Parathyroid adenoma (tissue), 2 donors: ENCODE results near the gene OGA.

Experiments used
- H2AFZ ChIP-seq: fragments of 300-600 bp; sonication (generic); one replicate; pipeline ENCODE4 v1.7.0; 2017; ENCODE audit warnings: antibody characterized with exemption, mild to moderate bottlenecking
- H3K27ac ChIP-seq: fragments of 300-600 bp; sonication (generic); one replicate; pipeline ENCODE4 v1.7.0; 2017
- H3K27me3 ChIP-seq: fragments of 300-600 bp; sonication (generic); one replicate; pipeline ENCODE4 v1.7.0; 2017; ENCODE audit warnings: low read length; ENCODE audit not compliant: control insufficient read depth, insufficient read depth
- H3K36me3 ChIP-seq: fragments of 300-600 bp; sonication (generic); one replicate; pipeline ENCODE4 v1.7.0; 2017; ENCODE audit warnings: low read length; ENCODE audit not compliant: control insufficient read depth, insufficient read depth
- H3K4me1 ChIP-seq: fragments of 300-600 bp; sonication (generic); one replicate; pipeline ENCODE4 v1.7.0; 2017; ENCODE audit warnings: control low read depth
- H3K4me2 ChIP-seq: fragments of 300-600 bp; sonication (generic); one replicate; pipeline ENCODE4 v1.7.0; 2017; ENCODE audit warnings: low read length
- H3K4me3 ChIP-seq: fragments of 300-600 bp; sonication (generic); one replicate; pipeline ENCODE4 v1.7.0; 2017; ENCODE audit warnings: low read depth, low read length
- H3K79me2 ChIP-seq: fragments of 300-600 bp; sonication (generic); one replicate; pipeline ENCODE4 v1.7.0; 2017; ENCODE audit warnings: control low read depth
- H3K9ac ChIP-seq: fragments of 300-600 bp; sonication (generic); one replicate; pipeline ENCODE4 v1.7.0; 2017; ENCODE audit warnings: mild to moderate bottlenecking
- H3K9me3 ChIP-seq: fragments of 300-600 bp; sonication (generic); one replicate; pipeline ENCODE4 v1.7.0; 2017; ENCODE audit warnings: low read length; ENCODE audit not compliant: control insufficient read depth
- TF ChIP-seq, protein P1 (sequence below): fragments of 300-600 bp; sonication (generic); IDR thresholded peaks from one replicate; pipeline ENCODE4 v1.7.0; 2017; ENCODE audit warnings: antibody characterized with exemption, mild to moderate bottlenecking
- donor health status: primary hyperparathyroidism.

Gene OGA

DNA sequence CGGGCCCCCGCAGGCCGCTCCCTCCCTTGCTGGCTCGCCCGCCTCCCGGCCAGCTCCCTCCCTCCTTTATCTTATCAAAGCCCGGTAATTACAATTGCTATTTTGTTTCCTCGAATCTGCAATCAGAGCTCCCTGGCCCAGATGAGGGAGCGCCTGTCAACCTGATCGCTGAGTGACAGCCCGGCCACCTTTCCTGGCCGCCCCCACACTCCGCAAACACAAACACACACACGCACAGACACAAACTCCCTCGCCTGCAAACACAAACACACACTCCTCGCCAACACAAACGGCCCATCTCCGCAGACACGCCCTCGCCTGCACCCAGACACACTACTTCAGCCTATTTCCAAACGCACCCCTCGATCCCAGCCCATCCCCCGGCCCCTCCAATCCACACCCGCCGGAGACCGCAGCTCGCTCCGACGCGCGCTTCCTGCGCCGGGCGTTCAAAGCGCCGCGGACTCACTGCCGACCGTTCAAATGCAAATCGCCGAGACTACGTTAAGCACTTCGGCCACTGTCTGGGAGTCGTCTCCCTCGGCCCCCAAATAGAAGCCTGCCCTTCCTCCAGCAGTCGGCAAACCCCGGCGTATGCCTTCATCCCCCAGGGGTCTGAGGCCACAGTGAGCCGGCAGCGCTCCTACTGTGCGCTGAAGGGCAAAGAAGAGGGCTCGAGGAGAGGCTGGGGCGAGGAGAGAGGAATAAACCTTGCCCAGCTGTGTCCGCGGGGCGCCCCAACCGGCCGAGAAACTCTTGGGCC is 39.3 kb downstream of the OGA start:
- H3K79me2 ChIP-seq, result no peaks in the 10 kb centered on the region
- H3K4me2 ChIP-seq, result peak overlapping the region; percentile 61
- no peak overlapping the region for H3K9ac ChIP-seq
- peak overlapping the region; percentile 23 for H2AFZ ChIP-seq
- peaks cover 32% of the 10 kb centered on the region for H3K4me1 ChIP-seq
- H3K4me3 ChIP-seq, result peak overlapping the region; percentile 48
- no peaks in the 10 kb centered on the region for H3K36me3 ChIP-seq
- TF ChIP-seq, protein P1, sequence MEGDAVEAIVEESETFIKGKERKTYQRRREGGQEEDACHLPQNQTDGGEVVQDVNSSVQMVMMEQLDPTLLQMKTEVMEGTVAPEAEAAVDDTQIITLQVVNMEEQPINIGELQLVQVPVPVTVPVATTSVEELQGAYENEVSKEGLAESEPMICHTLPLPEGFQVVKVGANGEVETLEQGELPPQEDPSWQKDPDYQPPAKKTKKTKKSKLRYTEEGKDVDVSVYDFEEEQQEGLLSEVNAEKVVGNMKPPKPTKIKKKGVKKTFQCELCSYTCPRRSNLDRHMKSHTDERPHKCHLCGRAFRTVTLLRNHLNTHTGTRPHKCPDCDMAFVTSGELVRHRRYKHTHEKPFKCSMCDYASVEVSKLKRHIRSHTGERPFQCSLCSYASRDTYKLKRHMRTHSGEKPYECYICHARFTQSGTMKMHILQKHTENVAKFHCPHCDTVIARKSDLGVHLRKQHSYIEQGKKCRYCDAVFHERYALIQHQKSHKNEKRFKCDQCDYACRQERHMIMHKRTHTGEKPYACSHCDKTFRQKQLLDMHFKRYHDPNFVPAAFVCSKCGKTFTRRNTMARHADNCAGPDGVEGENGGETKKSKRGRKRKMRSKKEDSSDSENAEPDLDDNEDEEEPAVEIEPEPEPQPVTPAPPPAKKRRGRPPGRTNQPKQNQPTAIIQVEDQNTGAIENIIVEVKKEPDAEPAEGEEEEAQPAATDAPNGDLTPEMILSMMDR, result no peak
- H3K9me3 ChIP-seq, result no peaks in the 10 kb centered on the region
- no peak overlapping the region for H3K27ac ChIP-seq
- peaks cover 3% of the 10 kb centered on the region for H3K27me3 ChIP-seq

DNA sequence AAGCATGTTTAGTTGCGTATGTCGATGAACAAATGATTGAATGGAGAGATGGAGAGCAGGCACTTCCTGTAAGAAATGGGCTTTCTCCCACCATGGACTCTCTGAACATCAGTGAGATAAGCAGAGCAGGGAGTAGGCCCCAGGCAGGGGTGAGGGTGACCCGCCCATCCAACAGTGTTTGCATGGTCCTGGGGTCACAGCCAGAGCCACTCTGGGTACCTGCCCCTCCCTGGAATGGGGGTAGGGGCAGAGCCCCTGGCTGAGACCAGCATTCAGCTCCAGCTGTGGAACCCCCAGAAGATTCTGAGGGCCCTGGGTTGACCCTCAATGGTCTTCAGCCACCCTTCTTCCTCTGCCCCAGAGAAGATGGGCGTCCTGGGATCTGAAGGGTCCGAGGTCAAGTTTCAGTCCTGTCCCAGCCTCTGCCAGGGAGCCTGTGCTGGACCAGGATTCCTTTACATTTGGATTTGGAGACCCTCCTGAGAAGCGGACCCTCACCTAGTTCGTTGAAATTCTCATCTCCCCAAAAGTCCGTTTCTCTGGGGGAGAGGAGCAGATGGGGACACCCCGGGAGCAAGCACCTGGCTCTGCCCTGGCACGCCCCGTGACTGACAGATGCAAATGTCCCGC is 40.0 kb downstream of the OGA start:
- H3K9me3 ChIP-seq, result no peaks in the 10 kb centered on the region
- H3K27ac ChIP-seq, result no peak overlapping the region
- peaks cover 26% of the 10 kb centered on the region for H3K4me1 ChIP-seq
- no peak overlapping the region for H3K9ac ChIP-seq
- no peak overlapping the region for H2AFZ ChIP-seq
- TF ChIP-seq, protein P1, result no peak
- peak overlapping the region; percentile 61 for H3K4me2 ChIP-seq
- H3K79me2 ChIP-seq, result no peaks in the 10 kb centered on the region
- H3K27me3 ChIP-seq, result peaks cover 3% of the 10 kb centered on the region
- no peaks in the 10 kb centered on the region for H3K36me3 ChIP-seq
- no peak overlapping the region for H3K4me3 ChIP-seq

DNA sequence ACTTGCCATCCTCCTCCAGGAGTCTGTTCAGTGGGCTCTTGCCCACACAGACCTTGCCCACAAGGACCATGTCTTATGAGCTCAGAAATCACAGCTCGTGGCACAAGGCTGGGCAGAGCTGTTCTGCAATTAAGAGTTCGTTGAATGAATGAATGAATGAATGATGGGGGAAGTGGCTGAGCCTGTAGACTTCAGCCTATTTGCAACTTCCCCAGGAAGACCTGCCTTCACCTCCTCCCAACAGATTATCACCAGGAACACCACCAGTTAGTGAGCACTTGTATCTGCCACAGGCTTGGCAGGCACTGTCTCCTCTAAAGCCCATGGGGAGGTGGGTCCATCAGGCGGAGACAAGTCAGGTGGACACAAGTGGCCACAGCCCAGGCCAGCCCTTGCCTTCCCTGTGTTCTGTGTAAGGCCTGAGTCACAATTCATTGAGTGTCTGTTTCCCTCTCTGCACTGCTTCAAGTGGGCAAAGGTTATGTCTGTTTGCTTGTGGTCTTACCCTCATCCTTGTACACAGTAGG is 40.6 kb downstream of the OGA start:
- H3K4me2 ChIP-seq, result no peak overlapping the region

DNA sequence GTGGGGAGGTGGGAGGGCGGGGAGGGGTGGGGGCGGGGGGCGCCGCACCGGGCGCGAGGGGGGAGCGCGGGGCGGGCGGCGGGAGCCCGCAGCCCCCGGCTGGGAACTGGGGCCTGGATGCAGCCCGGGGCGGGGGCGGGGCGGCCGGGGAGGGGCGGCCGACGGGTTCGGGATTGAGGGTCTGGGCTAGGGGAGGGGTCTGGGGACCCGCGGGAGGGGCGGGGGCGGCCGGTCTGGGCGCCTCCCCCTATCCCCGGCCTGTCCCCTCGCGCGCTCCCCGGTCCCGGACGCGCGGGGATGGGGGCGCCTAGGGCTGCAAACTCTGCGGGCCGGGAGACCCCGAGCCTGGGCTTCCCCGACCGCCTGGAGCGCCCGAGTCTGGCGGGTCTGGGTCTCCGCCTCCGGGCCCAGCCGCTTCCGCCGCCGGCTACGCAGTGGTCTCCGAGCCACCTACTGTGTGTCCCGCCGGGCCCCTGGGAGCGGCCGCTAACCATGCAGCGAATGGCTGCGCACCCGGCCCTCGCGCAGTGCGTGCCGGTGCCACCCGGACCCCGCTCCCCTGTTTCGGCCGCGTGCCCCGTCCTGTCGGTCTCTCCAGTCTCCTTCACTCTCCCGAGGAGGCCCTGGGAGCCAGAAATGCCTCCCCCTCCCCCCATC is 42.0 kb downstream of the OGA start:
- Histone ChIP-seq H3K27ac (no peak overlapping the region), H3K4me2 (no peak overlapping the region), H3K36me3 (no peaks in the 10 kb centered on the region), H3K79me2 (no peaks in the 10 kb centered on the region), H3K4me1 (peaks cover 21% of the 10 kb centered on the region), H3K4me3 (no peak overlapping the region), H3K9me3 (no peaks in the 10 kb centered on the region), H3K27me3 (peaks cover 3% of the 10 kb centered on the region), H2AFZ (no peak overlapping the region), H3K9ac (no peak overlapping the region)
- TF ChIP-seq, protein P1, result no peak

More for the DNA sequence above, 40.6 kb downstream of the OGA start:
- Histone ChIP-seq H3K27me3 (peaks cover 3% of the 10 kb centered on the region), H3K4me1 (peaks cover 26% of the 10 kb centered on the region), H2AFZ (no peak overlapping the region), H3K27ac (no peak overlapping the region), H3K4me3 (no peak overlapping the region), H3K36me3 (no peaks in the 10 kb centered on the region), H3K79me2 (no peaks in the 10 kb centered on the region), H3K9me3 (no peaks in the 10 kb centered on the region), H3K9ac (no peak overlapping the region)
- TF ChIP-seq, protein P1, result no peak
